ENCODE data around the gene GSX2. TPM values are rescaled to one million over a fixed set of nuclear protein-coding genes. Genes with fewer than 3 reads are reported as not detected.
A peak's percentile ranks its signal among the peaks of the same experiment; 100 is the strongest.

The GSX2 gene
- polyA plus RNA-seq, 2 of the 4 experiments (the other 2 are of a cell fraction) = not detected

DNA sequence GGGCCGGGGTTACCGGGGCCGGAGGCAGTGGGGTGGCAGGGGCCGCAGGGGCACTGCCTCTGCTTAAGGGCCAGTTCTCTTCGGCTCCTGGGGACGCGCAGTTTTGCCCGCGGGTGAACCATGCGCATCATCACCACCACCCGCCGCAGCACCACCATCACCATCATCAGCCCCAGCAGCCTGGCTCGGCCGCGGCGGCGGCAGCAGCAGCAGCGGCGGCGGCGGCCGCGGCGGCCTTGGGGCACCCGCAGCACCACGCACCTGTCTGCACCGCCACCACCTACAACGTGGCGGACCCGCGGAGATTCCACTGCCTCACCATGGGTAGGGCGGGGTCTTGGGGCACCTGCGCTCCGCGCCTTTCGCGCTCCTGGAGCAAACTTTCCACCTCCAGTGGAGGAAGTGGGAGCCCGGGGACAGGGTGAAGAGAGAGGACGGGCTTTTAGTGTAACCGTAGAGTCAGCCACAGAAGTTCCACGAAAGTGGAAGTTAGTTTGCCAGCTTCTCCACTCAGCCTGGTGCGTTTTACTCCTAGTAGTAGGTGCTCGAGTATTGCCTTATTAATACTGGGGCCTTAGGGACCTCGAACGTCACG lies 729 bp downstream of the GSX2 start:
- TF ChIP-seq JUNB (IDR thresholded peaks at IDR 0.05) (no peak), RNF2 (IDR thresholded peaks at IDR 0.05; ENCODE audit: borderline replicate concordance, low read depth) (no peak), CBX8 (IDR thresholded peaks at IDR 0.05) (no peak), PHF8 (IDR thresholded peaks at IDR 0.05; ENCODE audit: borderline replicate concordance, low read depth) (no peak), HOXB13 (CRISPR knock-in tag; IDR thresholded peaks at IDR 0.05; ENCODE audit: low read depth) (no peak), MAFK (IDR thresholded peaks at IDR 0.05; ENCODE audit: partially characterized antibody) (no peak), HOXA7 (CRISPR knock-in tag; IDR thresholded peaks at IDR 0.05) (no peak), SREBF2 (IDR thresholded peaks at IDR 0.05) (no peak), CHD4 (IDR thresholded peaks at IDR 0.05; ENCODE audit: borderline replicate concordance) (no peak), CBX2 (IDR thresholded peaks at IDR 0.05; ENCODE audit: borderline replicate concordance, low read depth) (no peak)
- TF ChIP-seq, protein P1, sequence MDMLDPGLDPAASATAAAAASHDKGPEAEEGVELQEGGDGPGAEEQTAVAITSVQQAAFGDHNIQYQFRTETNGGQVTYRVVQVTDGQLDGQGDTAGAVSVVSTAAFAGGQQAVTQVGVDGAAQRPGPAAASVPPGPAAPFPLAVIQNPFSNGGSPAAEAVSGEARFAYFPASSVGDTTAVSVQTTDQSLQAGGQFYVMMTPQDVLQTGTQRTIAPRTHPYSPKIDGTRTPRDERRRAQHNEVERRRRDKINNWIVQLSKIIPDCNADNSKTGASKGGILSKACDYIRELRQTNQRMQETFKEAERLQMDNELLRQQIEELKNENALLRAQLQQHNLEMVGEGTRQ (IDR thresholded peaks at IDR 0.05) = no peak
- TF ChIP-seq, protein P2, sequence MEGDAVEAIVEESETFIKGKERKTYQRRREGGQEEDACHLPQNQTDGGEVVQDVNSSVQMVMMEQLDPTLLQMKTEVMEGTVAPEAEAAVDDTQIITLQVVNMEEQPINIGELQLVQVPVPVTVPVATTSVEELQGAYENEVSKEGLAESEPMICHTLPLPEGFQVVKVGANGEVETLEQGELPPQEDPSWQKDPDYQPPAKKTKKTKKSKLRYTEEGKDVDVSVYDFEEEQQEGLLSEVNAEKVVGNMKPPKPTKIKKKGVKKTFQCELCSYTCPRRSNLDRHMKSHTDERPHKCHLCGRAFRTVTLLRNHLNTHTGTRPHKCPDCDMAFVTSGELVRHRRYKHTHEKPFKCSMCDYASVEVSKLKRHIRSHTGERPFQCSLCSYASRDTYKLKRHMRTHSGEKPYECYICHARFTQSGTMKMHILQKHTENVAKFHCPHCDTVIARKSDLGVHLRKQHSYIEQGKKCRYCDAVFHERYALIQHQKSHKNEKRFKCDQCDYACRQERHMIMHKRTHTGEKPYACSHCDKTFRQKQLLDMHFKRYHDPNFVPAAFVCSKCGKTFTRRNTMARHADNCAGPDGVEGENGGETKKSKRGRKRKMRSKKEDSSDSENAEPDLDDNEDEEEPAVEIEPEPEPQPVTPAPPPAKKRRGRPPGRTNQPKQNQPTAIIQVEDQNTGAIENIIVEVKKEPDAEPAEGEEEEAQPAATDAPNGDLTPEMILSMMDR (IDR thresholded peaks at IDR 0.05) = no peak
- ChIA-PET POLR2A (no interaction called here), CTCF (no interaction called here)
- 3% methylated on average over 6 of the region's 46 CpGs for WGBS (ENCODE audit: missing lambda C conversion rate)
- ATAC-seq (peak; percentile 49 to 60; a peak in 3 of 6 replicates), FAIRE-seq (no peak), DNase-seq (ENCODE audit: low read depth in 1 of 2, low spot score in 1 of 2) (no peak)
- Histone ChIP-seq H3K4me2 (peak overlapping the region; percentile 88), H3K9me3 (no peaks in the 10 kb centered on the region), H3K27ac (no peak overlapping the region), H3K4me3 (peak overlapping the region; percentile 48), H3K4me1 (peaks cover 3% of the 10 kb centered on the region; the same call in 1 of the 3 replicates)

DNA sequence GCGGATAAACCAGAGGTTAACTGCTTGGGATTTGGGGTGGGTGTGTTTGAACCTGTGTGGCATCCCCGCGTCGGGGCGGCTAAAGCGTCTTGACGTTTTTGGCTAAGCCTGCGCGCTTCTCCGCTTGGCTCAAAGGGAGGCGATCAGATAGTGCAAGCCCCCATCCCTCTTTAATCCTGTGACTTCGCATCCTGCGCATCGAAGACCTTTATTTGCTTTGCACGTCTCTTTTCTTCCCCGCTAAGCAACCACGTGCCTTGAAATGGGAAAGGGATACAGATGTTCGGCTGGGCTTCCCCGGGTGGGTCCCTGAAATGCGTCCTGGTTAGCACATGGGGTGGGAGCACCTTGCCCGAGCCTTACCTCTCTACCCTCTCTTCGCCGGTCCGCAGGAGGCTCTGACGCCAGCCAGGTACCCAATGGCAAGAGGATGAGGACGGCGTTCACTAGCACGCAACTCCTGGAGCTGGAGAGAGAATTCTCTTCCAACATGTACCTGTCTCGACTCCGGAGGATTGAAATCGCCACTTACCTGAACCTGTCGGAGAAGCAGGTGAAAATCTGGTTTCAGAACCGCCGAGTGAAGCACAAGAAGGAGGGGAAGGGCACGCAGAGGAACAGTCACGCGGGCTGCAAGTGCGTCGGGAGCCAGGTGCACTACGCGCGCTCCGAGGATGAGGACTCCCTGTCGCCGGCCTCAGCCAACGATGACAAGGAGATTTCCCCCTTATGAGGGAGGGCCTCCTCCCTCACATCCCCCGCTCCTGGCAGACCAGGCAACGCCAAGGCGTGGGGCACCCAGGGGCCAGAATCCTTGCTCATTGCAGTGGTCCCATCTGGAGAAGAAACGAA lies 1.5 kb downstream of the GSX2 start:
- ChIA-PET CTCF (no interaction called here), POLR2A (no interaction called here)
- H3K4me3 ChIP-seq = peak overlapping the region; percentile 48
- no peaks in the 10 kb centered on the region for H3K9me3 ChIP-seq
- ATAC-seq = peak in 1 of 2 experiments; percentile 13; a peak in 2 of 6 replicates
- FAIRE-seq = no peak
- no peak overlapping the region for H3K27ac ChIP-seq
- peak overlapping the region; percentile 88 for H3K4me2 ChIP-seq
- 50% methylated on average over 46 of the region's 50 CpGs for WGBS (ENCODE audit: missing lambda C conversion rate)
- no peak for DNase-seq (ENCODE audit: low read depth in 1 of 2, low spot score in 1 of 2)
- no peak for TF ChIP-seq MAFK (IDR thresholded peaks at IDR 0.05; ENCODE audit: partially characterized antibody)
- no peak for TF ChIP-seq RAD21 (conservative IDR thresholded peaks at IDR 0.05 in 1 of 2, IDR thresholded peaks at IDR 0.05 in 1 of 2)
- no peak for TF ChIP-seq ZSCAN20 (CRISPR knock-in tag; IDR thresholded peaks at IDR 0.05)
- TF ChIP-seq HOXB5 (CRISPR knock-in tag; IDR thresholded peaks at IDR 0.05) = no peak
- TF ChIP-seq ESRRA (IDR thresholded peaks at IDR 0.05; ENCODE audit: borderline replicate concordance, low read length) = no peak
- TF ChIP-seq SREBF2 (IDR thresholded peaks at IDR 0.05) = no peak
- TF ChIP-seq FOSB (CRISPR knock-in tag; IDR thresholded peaks at IDR 0.05) = no peak
- TF ChIP-seq RARB (CRISPR knock-in tag; IDR thresholded peaks at IDR 0.05) = no peak
- H3K4me1 ChIP-seq = peaks cover 3% of the 10 kb centered on the region; the same call in 1 of the 3 replicates

DNA sequence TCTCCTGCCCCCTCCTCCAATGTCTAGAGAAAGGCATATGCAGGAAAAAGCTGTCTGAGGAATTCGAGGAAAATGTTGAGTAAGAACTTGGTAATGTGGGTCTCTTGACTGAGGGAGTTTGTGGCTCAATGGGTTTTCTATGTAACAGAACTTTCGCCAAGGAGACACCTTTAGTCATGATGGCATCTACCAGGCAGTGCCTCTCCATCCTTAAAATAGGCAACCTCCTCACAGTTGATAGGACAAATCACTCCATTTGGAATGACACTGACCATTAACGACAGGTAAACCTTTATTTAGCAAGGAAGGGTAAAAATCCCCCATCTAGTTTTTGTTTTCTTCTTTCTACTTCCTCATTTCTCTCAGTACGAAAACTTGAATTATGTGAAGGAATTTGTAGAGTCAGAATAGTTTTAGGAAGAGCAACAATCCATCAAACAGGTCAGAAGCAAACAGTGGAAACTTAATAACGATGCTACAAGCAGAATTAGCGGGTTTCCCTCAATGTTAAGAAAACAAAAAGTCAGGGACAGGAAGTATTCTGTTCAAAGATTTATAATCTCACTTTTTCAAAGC lies 2.7 kb downstream of the GSX2 start:
- Histone ChIP-seq H3K4me2 (no peak overlapping the region), H3K27ac (no peak overlapping the region), H3K9me3 (no peaks in the 10 kb centered on the region), H3K4me3 (no peak overlapping the region), H3K4me1 (peaks cover 3% of the 10 kb centered on the region; the same call in 1 of the 3 replicates)
- ATAC-seq (no peak), FAIRE-seq (no peak), DNase-seq (ENCODE audit: low read depth in 1 of 2, low spot score in 1 of 2) (no peak)
- ChIA-PET POLR2A (no interaction called here), CTCF (no interaction called here)
- no peak for TF ChIP-seq HEYL (CRISPR knock-in tag; IDR thresholded peaks at IDR 0.05)
- no peak for TF ChIP-seq CBX8 (IDR thresholded peaks at IDR 0.05)
- WGBS (ENCODE audit: missing lambda C conversion rate) = 82% methylated on average over 6 of the region's 6 CpGs

Data from A549 (cell line).